ENCODE data around the gene MYH6. TPM values are rescaled to one million over a fixed set of nuclear protein-coding genes. Genes with fewer than 3 reads are reported as not detected.

MYH6 gene
- total RNA-seq, 1 experiment from 2014 or later, result not detected

- H3K4me1 ChIP-seq (ENCODE audit: control insufficient read depth, insufficient read depth, low read length), result no peaks in the 10 kb centered on the region
- no TSS peak for BruUV-seq (replicated peaks)
- H3K27me3 ChIP-seq (ENCODE audit: control insufficient read depth, insufficient read depth, low read length), result no peaks in the 10 kb centered on the region
- H3K36me3 ChIP-seq (ENCODE audit: control insufficient read depth, insufficient read depth, low read length), result no peaks in the 10 kb centered on the region
- H3K9me3 ChIP-seq (ENCODE audit: control insufficient read depth, insufficient read depth, low read depth, low read length), result no peaks in the 10 kb centered on the region
- TF ChIP-seq REST (IDR thresholded peaks at IDR 0.05; ENCODE audit: insufficient read depth in 1 of 2, low read depth in 2 of 2, low read length in 1 of 2) (no peak), TCF7L2 (IDR thresholded peaks at IDR 0.05; ENCODE audit: low read depth, low read length) (no peak), SIN3A (IDR thresholded peaks at IDR 0.05; ENCODE audit: borderline replicate concordance, insufficient read depth, low read depth, low read length) (no peak), CTCF (IDR thresholded peaks at IDR 0.05) (no peak), POLR2AphosphoS5 (IDR thresholded peaks at IDR 0.05; ENCODE audit: low read depth, low read length) (no peak)
- ATAC-seq, result no peak
- in situ Hi-C loops (cut with HindIII; ENCODE audit: low pct_unique_long_range_greater_than_20kb, low sequenced_read_pairs) (no loop called here), intact Hi-C loops (cut with micrococcal nuclease; ENCODE audit: unreplicated experiment) (loop anchor here (10.0 kb wide), 1 partner anchor 118 kb away; the partner anchor contains the start of gene PABPN1)
- no peak for DNase-seq (ENCODE audit: low read depth, low spot score)
- ChIA-PET POLR2A (no interaction called here), CTCF (no interaction called here)
- no peak overlapping the region for H3K27ac ChIP-seq (ENCODE audit: low read length)
- H3K4me3 ChIP-seq (ENCODE audit: low read depth in 2 of 2, low read length in 2 of 2), result no peak overlapping the region
Measured at GRCh38 chr14:23442721-23443356, 34.8 kb upstream of the MYH6 start.

GRCh38 chr14:23441076-23441475 is 33.0 kb upstream of the MYH6 start:
- Histone ChIP-seq H3K4me3 (ENCODE audit: low read depth in 2 of 2, low read length in 2 of 2) (no peak overlapping the region), H3K4me1 (ENCODE audit: control insufficient read depth, insufficient read depth, low read length) (no peaks in the 10 kb centered on the region), H3K27me3 (ENCODE audit: control insufficient read depth, insufficient read depth, low read length) (no peaks in the 10 kb centered on the region), H3K36me3 (ENCODE audit: control insufficient read depth, insufficient read depth, low read length) (no peaks in the 10 kb centered on the region), H3K27ac (ENCODE audit: low read length) (no peak overlapping the region), H3K9me3 (ENCODE audit: control insufficient read depth, insufficient read depth, low read depth, low read length) (no peaks in the 10 kb centered on the region)
- TF ChIP-seq CTCF (IDR thresholded peaks at IDR 0.05) (no peak), POLR2AphosphoS5 (IDR thresholded peaks at IDR 0.05; ENCODE audit: low read depth, low read length) (no peak), REST (IDR thresholded peaks at IDR 0.05; ENCODE audit: insufficient read depth in 1 of 2, low read depth in 2 of 2, low read length in 1 of 2) (no peak), TCF7L2 (IDR thresholded peaks at IDR 0.05; ENCODE audit: low read depth, low read length) (no peak), SIN3A (IDR thresholded peaks at IDR 0.05; ENCODE audit: borderline replicate concordance, insufficient read depth, low read depth, low read length) (no peak)
- POLR2A ChIA-PET, result no interaction called here
- no peak for ATAC-seq
- no TSS peak for BruUV-seq (replicated peaks)
- CTCF ChIA-PET, result no interaction called here
- in situ Hi-C loops (cut with HindIII; ENCODE audit: low pct_unique_long_range_greater_than_20kb, low sequenced_read_pairs) (no loop called here), intact Hi-C loops (cut with micrococcal nuclease; ENCODE audit: unreplicated experiment) (loop anchor here (10.0 kb wide), 1 partner anchor 116 kb away; the partner anchor contains the start of gene PABPN1)
- DNase-seq (ENCODE audit: low read depth, low spot score), result no peak
